Muscle of arm (tissue), 12 donors: Measurements from ENCODE around the gene ATRIP. TPM values are rescaled to one million over a fixed set of nuclear protein-coding genes. Genes with fewer than 3 reads are reported as not detected.

Experiments used
- DNase-seq: peaks from one replicate; pipeline ENCODE4 v3.0.0-alpha.2; 2013
- polyA plus RNA-seq, 12 donors: library from polyadenylated mRNA; unstranded; fragments of 120-200 nt; gene quantifications; one replicate each; pipeline ENCODE4 v1.2.1, GENCODE V29; 2013; ENCODE audit not compliant: insufficient read length in 12 of 12

Gene ATRIP
- polyA plus RNA-seq, 12 donors: 7.4 to 13.6 (median 8.7) TPM; not detected in 1

GRCh38 chr3:48502121-48502520, 55.6 kb downstream of the ATRIP start:
- no peak for DNase-seq

GRCh38 chr3:48502728-48503168, 56.2 kb downstream of the ATRIP start:
- DNase-seq: no peak

DNA sequence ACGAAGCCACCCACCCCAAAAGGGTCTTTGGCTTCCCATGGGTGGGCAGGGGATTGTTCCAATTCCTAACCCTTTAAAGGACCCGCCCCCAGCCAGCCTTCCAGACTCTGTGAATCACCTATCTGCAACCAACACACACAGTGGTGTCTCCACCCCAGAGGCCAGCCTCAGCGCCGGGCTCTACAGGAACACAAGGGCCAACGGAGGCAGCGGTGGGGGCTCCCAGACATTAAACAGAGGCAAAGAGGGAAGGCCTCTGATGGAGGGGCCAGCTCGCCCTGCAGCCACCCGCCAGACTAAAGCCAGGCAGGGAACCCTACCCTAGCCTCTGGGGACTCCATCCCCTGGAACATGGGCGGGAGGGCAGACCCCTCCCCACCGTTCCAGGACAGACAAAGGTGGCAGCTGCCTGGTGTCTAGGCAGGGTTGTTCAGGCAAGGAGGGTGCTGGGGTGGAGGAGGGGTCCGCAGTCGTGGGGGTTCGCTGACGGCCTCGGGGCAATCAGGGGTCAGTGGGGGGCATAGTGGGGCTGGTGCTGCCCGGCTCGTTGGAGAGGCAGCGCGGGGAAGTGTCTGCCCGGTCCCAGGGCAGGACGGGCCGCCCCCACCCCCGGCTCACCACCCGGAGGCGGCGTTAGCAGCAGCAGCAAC, 57.0 kb downstream of the ATRIP start:
- DNase-seq: no peak

- DNase-seq: peak; percentile 66
These were observed 57.8 kb downstream of the ATRIP start, which contains the start of gene SHISA5 for GRCh38 chr3:48504051-48504946. Gene SHISA5 (minus strand): TSS chr3:48504174. CDS start chr3:48504094, 80 bp downstream.

- DNase-seq: no peak
These were observed 58.6 kb downstream of the ATRIP start for GRCh38 chr3:48505146-48505545.

GRCh38 chr3:48505968-48506504, 59.5 kb downstream of the ATRIP start:
- DNase-seq: no peak

- no peak for DNase-seq
These were observed 60.9 kb downstream of the ATRIP start for GRCh38 chr3:48507256-48508061.

DNA sequence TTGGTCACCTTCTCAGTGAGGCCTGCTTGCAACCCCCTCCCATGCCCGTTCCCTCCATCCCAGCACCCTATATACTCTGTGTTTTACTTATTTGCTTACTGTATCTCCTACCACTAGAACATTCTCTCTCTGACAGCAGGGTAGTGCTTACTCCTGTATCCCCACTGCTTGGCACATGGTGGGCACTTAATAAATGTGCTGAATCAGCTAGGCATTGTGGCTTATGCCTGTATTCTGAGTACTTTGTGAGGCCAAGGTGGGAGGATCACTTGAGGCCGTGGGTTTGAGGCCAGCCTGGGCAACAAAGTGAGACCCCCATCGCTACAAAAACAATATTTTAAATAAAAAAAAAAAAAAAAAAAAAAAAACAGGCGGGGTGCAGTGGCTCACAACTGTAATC, 65.0 kb downstream of the ATRIP start:
- no peak for DNase-seq

GRCh38 chr3:48514431-48515227, 68.1 kb downstream of the ATRIP start:
- no peak for DNase-seq

Other genes starting within 250 kb of the ATRIP start
- 1 to 10 TPM in 2 of 12 donors, under 1 TPM in 7, not detected in 3; 0.40 to 3.5 (median 0.50) TPM for gene CAMP, start 223.2 kb upstream of the ATRIP start, polyA plus RNA-seq
- 10 to 100 TPM in 5 of 12 donors, 1 to 10 TPM in 6, not detected in 1; 5.8 to 16.3 (median 8.8) TPM for gene ZNF589, start 205.6 kb upstream of the ATRIP start, polyA plus RNA-seq
- 10 to 100 TPM in 11 of 12 donors, not detected in 1; 15.9 to 30.3 (median 21.9) TPM for gene NME6, start 145.4 kb upstream of the ATRIP start, polyA plus RNA-seq
- not detected for gene SPINK8, start 113.1 kb upstream of the ATRIP start, polyA plus RNA-seq
- under 1 TPM in 7 of 12 donors, not detected in 5; 0.11 to 0.39 (median 0.15) TPM for gene FBXW12, start 74.5 kb upstream of the ATRIP start, polyA plus RNA-seq
- gene PLXNB1, start 16.7 kb upstream of the ATRIP start, polyA plus RNA-seq: 10 to 100 TPM in 11 of 12 donors, not detected in 1; 14.8 to 58.1 (median 21.6) TPM
- gene CCDC51, start 6.6 kb upstream of the ATRIP start, polyA plus RNA-seq: 10 to 100 TPM in 9 of 12 donors, 1 to 10 TPM in 2, not detected in 1; 8.9 to 22.3 (median 11.0) TPM
- 100 to 1,000 TPM in 11 of 12 donors, not detected in 1; 164 to 331 (median 188) TPM for gene TMA7, start 6.5 kb upstream of the ATRIP start, polyA plus RNA-seq
- 100 to 1,000 TPM in 1 of 12 donors, 10 to 100 TPM in 10, not detected in 1; 51.7 to 115 (median 67.4) TPM for gene SHISA5, start 57.4 kb downstream of the ATRIP start, polyA plus RNA-seq
- gene PFKFB4, start 110.1 kb downstream of the ATRIP start, polyA plus RNA-seq: 1 to 10 TPM in 10 of 12 donors, not detected in 2; 3.1 to 7.4 (median 5.6) TPM
- gene UCN2, start 117.0 kb downstream of the ATRIP start, polyA plus RNA-seq: 1 to 10 TPM in 1 of 12 donors, under 1 TPM in 3, not detected in 8; 0.25 to 6.5 (median 0.68) TPM
- 100 to 1,000 TPM in 1 of 12 donors, 10 to 100 TPM in 4, 1 to 10 TPM in 6, not detected in 1; 4.3 to 163 (median 7.9) TPM for gene COL7A1, start 148.6 kb downstream of the ATRIP start, polyA plus RNA-seq
- 100 to 1,000 TPM in 11 of 12 donors, not detected in 1; 121 to 187 (median 168) TPM for gene UQCRC1, start 162.9 kb downstream of the ATRIP start, polyA plus RNA-seq
- under 1 TPM in 1 of 12 donors, not detected in 11; 0.51 TPM for gene TMEM89, start 175.0 kb downstream of the ATRIP start, polyA plus RNA-seq
- gene SLC26A6, start 188.7 kb downstream of the ATRIP start, polyA plus RNA-seq: 10 to 100 TPM in 4 of 12 donors, 1 to 10 TPM in 7, not detected in 1; 6.9 to 46.2 (median 8.5) TPM
- gene CELSR3, start 216.1 kb downstream of the ATRIP start, polyA plus RNA-seq: 1 to 10 TPM in 1 of 12 donors, under 1 TPM in 10, not detected in 1; 0.26 to 8.9 (median 0.54) TPM
- gene NCKIPSD, start 239.2 kb downstream of the ATRIP start, polyA plus RNA-seq: 10 to 100 TPM in 2 of 12 donors, 1 to 10 TPM in 9, not detected in 1; 5.2 to 17.8 (median 7.7) TPM